ENCODE measurements around the gene GPX1. TPM values are rescaled to one million over a fixed set of nuclear protein-coding genes. Genes with fewer than 3 reads are reported as not detected.

The GPX1 gene
- total and polyA plus RNA-seq, 10 of the 15 experiments (the other 5 are each of a cell fraction or from before 2014, with no cell fraction given): 32.0 to 1,121 (median 400) TPM

- no peak for TF ChIP-seq ASH2L (IDR thresholded peaks at IDR 0.05; ENCODE audit: borderline replicate concordance, low read depth)
- TF ChIP-seq ZBED1 (IDR thresholded peaks at IDR 0.05; ENCODE audit: borderline replicate concordance): no peak
- TF ChIP-seq TCF12 (IDR thresholded peaks at IDR 0.05; ENCODE audit: low read depth, low read length): no peak
- TF ChIP-seq, protein P1, sequence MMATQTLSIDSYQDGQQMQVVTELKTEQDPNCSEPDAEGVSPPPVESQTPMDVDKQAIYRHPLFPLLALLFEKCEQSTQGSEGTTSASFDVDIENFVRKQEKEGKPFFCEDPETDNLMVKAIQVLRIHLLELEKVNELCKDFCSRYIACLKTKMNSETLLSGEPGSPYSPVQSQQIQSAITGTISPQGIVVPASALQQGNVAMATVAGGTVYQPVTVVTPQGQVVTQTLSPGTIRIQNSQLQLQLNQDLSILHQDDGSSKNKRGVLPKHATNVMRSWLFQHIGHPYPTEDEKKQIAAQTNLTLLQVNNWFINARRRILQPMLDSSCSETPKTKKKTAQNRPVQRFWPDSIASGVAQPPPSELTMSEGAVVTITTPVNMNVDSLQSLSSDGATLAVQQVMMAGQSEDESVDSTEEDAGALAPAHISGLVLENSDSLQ (IDR thresholded peaks at IDR 0.05): no peak
- no peak for TF ChIP-seq ATF3 (IDR thresholded peaks at IDR 0.05; ENCODE audit: borderline replicate concordance, extremely low read depth, low read depth, low read length)
- TF ChIP-seq MYC (IDR thresholded peaks at IDR 0.05; ENCODE audit: insufficient read depth, insufficient read length, insufficient replicate concordance, low read length, severe bottlenecking): no peak
- no peak for TF ChIP-seq SUPT20H (IDR thresholded peaks at IDR 0.05; ENCODE audit: borderline replicate concordance, control insufficient read depth, low read depth, low read length)
These were observed 1.5 kb upstream of the GPX1 start (continued) for GRCh38 chr3:49359623-49360022.

- CTCF ChIA-PET: interaction anchor here (0.7 to 4.1 kb wide), 6 partner anchors 8 to 50 kb away, joined by 3 to 32 read pairs (median 4); partner anchors contain the start of gene USP4
- FAIRE-seq (no peak), DNase-seq (ENCODE audit: low read depth, low spot score) (no peak), ATAC-seq (peak; percentile 29; the same call in 2 of the 3 replicates)
- Histone ChIP-seq H4K20me1 (ENCODE audit: control insufficient read depth, insufficient read depth) (no peaks in the 10 kb centered on the region), H2AFZ (ENCODE audit: control insufficient read depth, low read depth, low read length) (peak overlapping the region; percentile 71; the same call in 1 of the 2 replicates), H3K9ac (ENCODE audit: control insufficient read depth, insufficient read depth, low read length) (peak overlapping the region; percentile 94), H3K27me3 (replicated peaks in 1 of 2; ENCODE audit: control insufficient read depth in 2 of 2, insufficient read depth in 2 of 2, low read length in 1 of 2) (no peaks in the 10 kb centered on the region), H3K79me2 (ENCODE audit: control insufficient read depth, insufficient read depth, low read length) (peaks cover 27% of the 10 kb centered on the region), H3K27ac (ENCODE audit: control insufficient read depth, insufficient read depth) (peak overlapping the region; percentile 96), H3K4me1 (ENCODE audit: control insufficient read depth, insufficient read depth, low read length) (peaks cover 11% of the 10 kb centered on the region), H3K4me2 (ENCODE audit: control insufficient read depth, insufficient read depth) (peak overlapping the region; percentile 86), H3K9me3 (replicated peaks; ENCODE audit: control insufficient read depth, insufficient read depth, low read length) (no peaks in the 10 kb centered on the region), H3K4me3 (peak overlapping the region; percentile 57; the same call in 1 of the 2 replicates), H3K36me3 (ENCODE audit: control insufficient read depth in 2 of 2, insufficient read depth in 2 of 2, low read length in 1 of 2) (peaks cover 14 to 30% of the 10 kb centered on the region in 2 experiments)
- RAD21 ChIA-PET (ENCODE audit: unreplicated experiment): interaction anchor here (0.7 to 2.9 kb wide), 8 partner anchors 14 to 105 kb away, joined by 3 to 31 read pairs (median 5); partner anchors contain the start of genes RHOA, TCTA and USP4
- no TSS peak for BruUV-seq (replicated peaks)
- SMC1A ChIA-PET (ENCODE audit: uncharacterized antibody, unreplicated experiment): interaction anchor here (0.8 to 5.0 kb wide), 9 partner anchors 14 to 90 kb away, joined by 3 to 34 read pairs (median 5); partner anchors contain the start of genes RHOA, TCTA and USP4
- intact Hi-C loops (cut with micrococcal nuclease; ENCODE audit: unreplicated experiment) (loop anchor here (1.0 to 5.0 kb wide), 2 partner anchors 19 to 48 kb away; partner anchors contain the start of gene USP4), in situ Hi-C loops (cut with MboI) (no loop called here)
- WGBS (ENCODE audit: insufficient coverage, insufficient replicate concordance, low lambda C conversion rate, missing lambda C conversion rate): 33% methylated on average over 3 of the region's 3 CpGs
- TF ChIP-seq, protein P2, sequence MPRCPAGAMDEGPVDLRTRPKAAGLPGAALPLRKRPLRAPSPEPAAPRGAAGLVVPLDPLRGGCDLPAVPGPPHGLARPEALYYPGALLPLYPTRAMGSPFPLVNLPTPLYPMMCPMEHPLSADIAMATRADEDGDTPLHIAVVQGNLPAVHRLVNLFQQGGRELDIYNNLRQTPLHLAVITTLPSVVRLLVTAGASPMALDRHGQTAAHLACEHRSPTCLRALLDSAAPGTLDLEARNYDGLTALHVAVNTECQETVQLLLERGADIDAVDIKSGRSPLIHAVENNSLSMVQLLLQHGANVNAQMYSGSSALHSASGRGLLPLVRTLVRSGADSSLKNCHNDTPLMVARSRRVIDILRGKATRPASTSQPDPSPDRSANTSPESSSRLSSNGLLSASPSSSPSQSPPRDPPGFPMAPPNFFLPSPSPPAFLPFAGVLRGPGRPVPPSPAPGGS (IDR thresholded peaks at IDR 0.05; ENCODE audit: borderline replicate concordance, insufficient read depth, low read depth, low read length, poor library complexity, severe bottlenecking): no peak
- TF ChIP-seq NFYA (IDR thresholded peaks at IDR 0.05; ENCODE audit: borderline replicate concordance, low read depth, low read length): no peak
- TF ChIP-seq NFXL1 (IDR thresholded peaks at IDR 0.05; ENCODE audit: borderline replicate concordance): peak; percentile 20
- no peak for TF ChIP-seq BCLAF1 (IDR thresholded peaks at IDR 0.05)
- POLR2A ChIA-PET: interaction anchor here (0.5 to 4.2 kb wide), 14 partner anchors 14 to 265 kb away, joined by 3 to 40 read pairs (median 4); partner anchors contain the start of genes NICN1, QRICH1, RHOA and USP19
These were observed 702 bp upstream of the GPX1 start for GRCh38 chr3:49358884-49359225.

All from GM12878 (cell line).